Measurements from ENCODE around the gene VRTN. TPM values are rescaled to one million over a fixed set of nuclear protein-coding genes. Genes with fewer than 3 reads are reported as not detected.

VRTN gene
- total and polyA plus RNA-seq, 9 of the 15 experiments (the other 6 are each of a cell fraction or from before 2014, with no cell fraction given) = 0.05 to 0.09 (median 0.06) TPM; not detected in 6

DNA sequence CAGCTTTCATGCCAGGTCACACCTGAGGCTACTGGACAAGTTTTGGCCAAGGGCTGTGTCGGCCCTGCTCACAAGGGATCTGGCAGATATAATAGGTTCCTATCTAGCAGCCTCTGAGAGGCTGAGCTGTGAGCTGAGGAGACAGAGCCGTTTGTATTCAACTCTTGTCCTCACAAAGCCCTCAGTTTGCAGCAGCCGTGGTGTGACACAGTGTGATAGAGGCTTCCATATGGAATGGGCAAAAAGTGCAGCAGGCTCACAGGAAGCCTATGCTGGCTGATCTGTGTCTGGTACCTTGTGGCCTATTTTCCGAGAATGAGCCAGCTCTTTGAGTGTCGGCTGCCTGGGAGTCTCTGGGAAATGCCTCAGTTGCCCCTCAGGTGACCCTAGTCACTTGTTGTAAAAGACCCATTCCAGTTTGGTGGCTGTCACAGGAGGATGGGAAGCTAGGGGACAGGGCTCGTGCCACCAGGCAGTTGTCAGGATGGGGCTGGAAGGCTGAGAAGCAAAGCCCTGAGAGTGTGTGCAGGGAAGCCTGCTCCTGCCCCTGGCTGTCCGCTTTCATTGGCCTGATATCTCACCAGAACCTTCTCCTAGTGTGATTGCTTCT lies 16.1 kb downstream of the VRTN start:
- DNase-seq (ENCODE audit: extremely low read depth in 1 of 4, low spot score in 3 of 4) (no peak), ATAC-seq (no peak), FAIRE-seq (no peak)
- Histone ChIP-seq H3K27ac (ENCODE audit: extremely low read depth, low read depth, low read length) (no peak overlapping the region), H3K4me3 (no peak overlapping the region), H3K4me1 (replicated peaks in 1 of 2; ENCODE audit: control insufficient read depth in 2 of 2, insufficient read depth in 2 of 2, low read length in 2 of 2) (no peaks in the 10 kb centered on the region), H3K4me2 (ENCODE audit: insufficient read depth, low read length) (no peak overlapping the region), H4K20me1 (replicated peaks; ENCODE audit: control insufficient read depth, insufficient read depth, low read length) (0 out of 2 replicates have a peak, but pooled peaks cover 4% of the 10 kb centered on the region), H2AFZ (ENCODE audit: low read depth, low read length) (no peak overlapping the region), H3K9me3 (replicated peaks; ENCODE audit: control insufficient read depth, insufficient read depth, low read depth, low read length) (no peaks in the 10 kb centered on the region), H3K9ac (ENCODE audit: insufficient read depth in 1 of 2, low read depth in 2 of 2, low read length in 2 of 2) (no peak overlapping the region), H3K9me1 (ENCODE audit: control insufficient read depth, insufficient read depth, low read length) (no peaks in the 10 kb centered on the region), H3K79me2 (ENCODE audit: control insufficient read depth, insufficient read depth, low read length) (no peaks in the 10 kb centered on the region), H3K36me3 (ENCODE audit: control insufficient read depth, insufficient read depth, low read length) (no peaks in the 10 kb centered on the region), H3K27me3 (ENCODE audit: control insufficient read depth in 2 of 2, insufficient read depth in 2 of 2, low read length in 2 of 2) (peaks cover 12 to 28% of the 10 kb centered on the region in 2 experiments)
- CTCF ChIA-PET (ENCODE audit: low intra/inter-chr PET ratio) = no interaction called here
- intact Hi-C loops (cut with micrococcal nuclease) = loop anchor here (5.0 kb wide), 1 partner anchor 128 kb away; the partner anchor contains the start of genes ISCA2 and NPC2
- 2% methylated on average over 7 of the region's 7 CpGs for whole genome bisulfite sequencing (ENCODE audit: insufficient coverage, low coverage, missing lambda C conversion rate)
- POLR2A ChIA-PET = interaction anchor here (0.6 kb wide), 1 partner anchor 152 kb away, joined by 3 read pairs; no protein-coding TSS in a partner anchor
- BruUV-seq (replicated peaks) = no TSS peak
- in situ Hi-C loops (cut with MboI) = loop anchor here (10.0 kb wide), 1 partner anchor 110 kb away; no protein-coding TSS in a partner anchor
- TF ChIP-seq, protein P1, sequence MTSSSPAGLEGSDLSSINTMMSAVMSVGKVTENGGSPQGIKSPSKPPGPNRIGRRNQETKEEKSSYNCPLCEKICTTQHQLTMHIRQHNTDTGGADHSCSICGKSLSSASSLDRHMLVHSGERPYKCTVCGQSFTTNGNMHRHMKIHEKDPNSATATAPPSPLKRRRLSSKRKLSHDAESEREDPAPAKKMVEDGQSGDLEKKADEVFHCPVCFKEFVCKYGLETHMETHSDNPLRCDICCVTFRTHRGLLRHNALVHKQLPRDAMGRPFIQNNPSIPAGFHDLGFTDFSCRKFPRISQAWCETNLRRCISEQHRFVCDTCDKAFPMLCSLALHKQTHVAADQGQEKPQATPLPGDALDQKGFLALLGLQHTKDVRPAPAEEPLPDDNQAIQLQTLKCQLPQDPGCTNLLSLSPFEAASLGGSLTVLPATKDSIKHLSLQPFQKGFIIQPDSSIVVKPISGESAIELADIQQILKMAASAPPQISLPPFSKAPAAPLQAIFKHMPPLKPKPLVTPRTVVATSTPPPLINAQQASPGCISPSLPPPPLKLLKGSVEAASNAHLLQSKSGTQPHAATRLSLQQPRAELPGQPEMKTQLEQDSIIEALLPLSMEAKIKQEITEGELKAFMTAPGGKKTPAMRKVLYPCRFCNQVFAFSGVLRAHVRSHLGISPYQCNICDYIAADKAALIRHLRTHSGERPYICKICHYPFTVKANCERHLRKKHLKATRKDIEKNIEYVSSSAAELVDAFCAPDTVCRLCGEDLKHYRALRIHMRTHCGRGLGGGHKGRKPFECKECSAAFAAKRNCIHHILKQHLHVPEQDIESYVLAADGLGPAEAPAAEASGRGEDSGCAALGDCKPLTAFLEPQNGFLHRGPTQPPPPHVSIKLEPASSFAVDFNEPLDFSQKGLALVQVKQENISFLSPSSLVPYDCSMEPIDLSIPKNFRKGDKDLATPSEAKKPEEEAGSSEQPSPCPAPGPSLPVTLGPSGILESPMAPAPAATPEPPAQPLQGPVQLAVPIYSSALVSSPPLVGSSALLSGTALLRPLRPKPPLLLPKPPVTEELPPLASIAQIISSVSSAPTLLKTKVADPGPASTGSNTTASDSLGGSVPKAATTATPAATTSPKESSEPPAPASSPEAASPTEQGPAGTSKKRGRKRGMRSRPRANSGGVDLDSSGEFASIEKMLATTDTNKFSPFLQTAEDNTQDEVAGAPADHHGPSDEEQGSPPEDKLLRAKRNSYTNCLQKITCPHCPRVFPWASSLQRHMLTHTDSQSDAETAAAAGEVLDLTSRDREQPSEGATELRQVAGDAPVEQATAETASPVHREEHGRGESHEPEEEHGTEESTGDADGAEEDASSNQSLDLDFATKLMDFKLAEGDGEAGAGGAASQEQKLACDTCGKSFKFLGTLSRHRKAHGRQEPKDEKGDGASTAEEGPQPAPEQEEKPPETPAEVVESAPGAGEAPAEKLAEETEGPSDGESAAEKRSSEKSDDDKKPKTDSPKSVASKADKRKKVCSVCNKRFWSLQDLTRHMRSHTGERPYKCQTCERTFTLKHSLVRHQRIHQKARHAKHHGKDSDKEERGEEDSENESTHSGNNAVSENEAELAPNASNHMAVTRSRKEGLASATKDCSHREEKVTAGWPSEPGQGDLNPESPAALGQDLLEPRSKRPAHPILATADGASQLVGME (CRISPR knock-in tag; IDR thresholded peaks at IDR 0.05) = no peak
